GM20431 (cell line): ENCODE data around the gene ARHGAP6.
"Not testable (repeated sequence)": the region's sequence is repeated elsewhere in the genome, so short reads cannot be mapped to it uniquely, and the experiment has no call there.

ENCODE experiments used
- in situ Hi-C: fragments of 300-500 bp; cut with MseI, MboI; formaldehyde crosslinking; loops from one replicate; pipeline ENCODE4 v1.15.0; 2020; ENCODE audit warnings: low sequenced_read_pairs; ENCODE audit not compliant: unreplicated experiment

ARHGAP6 gene

DNA sequence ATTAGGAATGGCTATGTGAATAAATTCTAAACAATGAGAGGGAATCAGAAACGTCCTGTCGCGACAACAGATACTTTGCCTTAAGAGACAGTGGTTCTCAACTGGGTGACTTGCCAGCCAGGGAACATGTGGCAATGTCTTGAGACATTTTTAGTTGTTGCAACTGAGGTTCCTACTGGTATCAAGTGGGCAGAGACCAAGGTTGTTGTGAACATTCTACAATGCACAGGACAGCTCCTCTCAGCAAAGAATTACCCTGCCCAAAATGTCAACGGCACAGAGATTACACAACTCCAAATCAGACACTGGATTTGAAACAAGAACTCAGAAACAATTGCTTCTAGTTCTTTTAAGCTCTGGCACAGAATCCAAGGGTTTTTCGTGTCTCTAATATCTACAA, 128.6 kb downstream of the ARHGAP6 start:
- in situ Hi-C loops: loop anchor here (25.0 kb wide), 2 partner anchors 225 to 400 kb away; partner anchors contain the start of gene MSL3

DNA sequence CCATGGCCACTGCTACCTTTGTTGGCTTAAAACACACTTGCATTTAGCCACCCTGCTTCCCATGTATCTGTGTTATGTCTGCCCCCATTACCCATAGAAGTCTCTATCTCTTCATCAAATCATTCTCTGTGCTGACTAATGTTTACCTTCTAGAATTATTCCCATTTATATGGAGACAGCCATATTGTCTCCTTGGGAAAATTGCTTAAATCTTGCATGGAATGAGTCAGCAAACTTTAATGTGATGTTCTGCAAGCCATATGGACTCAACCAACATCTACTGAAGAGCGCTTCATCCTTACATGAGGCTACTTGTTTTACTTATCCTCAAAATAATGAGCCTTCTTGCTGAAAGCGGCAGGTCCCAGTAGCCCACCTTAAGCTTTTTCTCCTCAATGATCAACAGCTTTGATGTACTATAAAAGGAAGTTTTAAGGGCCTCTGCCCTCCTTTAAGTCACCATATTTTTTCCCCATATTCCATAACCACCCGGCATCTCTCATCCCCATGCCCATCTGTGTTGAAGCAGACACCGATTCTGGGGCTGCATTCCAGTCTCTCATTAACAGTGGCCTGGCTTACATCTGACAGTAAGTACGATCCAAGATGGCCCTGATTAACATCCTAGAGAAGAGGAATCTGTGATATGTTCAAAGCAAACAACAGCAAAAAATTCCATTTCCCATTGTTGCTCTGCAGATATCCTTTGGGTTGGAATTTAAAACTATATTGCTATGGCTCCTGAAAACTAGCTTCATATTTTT, 130.4 kb downstream of the ARHGAP6 start:
- in situ Hi-C loops: loop anchor here (25.0 kb wide), 2 partner anchors 227 to 398 kb away; partner anchors contain the start of gene MSL3

DNA sequence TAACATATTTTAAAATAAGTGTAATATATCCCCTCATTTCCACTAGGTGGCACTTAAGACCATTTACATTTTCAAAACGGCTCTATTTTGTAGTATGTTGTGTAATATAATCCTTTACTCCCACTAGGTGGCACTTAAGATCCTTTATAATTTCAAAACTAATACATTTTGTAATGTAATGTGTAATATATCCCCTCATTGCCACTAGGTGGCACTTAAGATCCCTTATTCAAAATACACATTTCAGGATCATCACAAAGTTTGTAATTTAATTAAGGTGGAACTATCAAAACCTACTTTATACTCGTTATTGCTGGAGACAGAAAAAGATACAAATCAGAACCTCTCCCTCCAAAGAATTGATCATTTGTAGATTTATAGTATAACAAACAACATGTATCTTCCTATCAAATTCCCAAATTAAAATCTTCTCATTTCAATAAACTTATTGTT, 132.5 kb downstream of the ARHGAP6 start:
- in situ Hi-C loops: loop anchor here (25.0 kb wide), 2 partner anchors 229 to 396 kb away; partner anchors contain the start of gene MSL3

DNA sequence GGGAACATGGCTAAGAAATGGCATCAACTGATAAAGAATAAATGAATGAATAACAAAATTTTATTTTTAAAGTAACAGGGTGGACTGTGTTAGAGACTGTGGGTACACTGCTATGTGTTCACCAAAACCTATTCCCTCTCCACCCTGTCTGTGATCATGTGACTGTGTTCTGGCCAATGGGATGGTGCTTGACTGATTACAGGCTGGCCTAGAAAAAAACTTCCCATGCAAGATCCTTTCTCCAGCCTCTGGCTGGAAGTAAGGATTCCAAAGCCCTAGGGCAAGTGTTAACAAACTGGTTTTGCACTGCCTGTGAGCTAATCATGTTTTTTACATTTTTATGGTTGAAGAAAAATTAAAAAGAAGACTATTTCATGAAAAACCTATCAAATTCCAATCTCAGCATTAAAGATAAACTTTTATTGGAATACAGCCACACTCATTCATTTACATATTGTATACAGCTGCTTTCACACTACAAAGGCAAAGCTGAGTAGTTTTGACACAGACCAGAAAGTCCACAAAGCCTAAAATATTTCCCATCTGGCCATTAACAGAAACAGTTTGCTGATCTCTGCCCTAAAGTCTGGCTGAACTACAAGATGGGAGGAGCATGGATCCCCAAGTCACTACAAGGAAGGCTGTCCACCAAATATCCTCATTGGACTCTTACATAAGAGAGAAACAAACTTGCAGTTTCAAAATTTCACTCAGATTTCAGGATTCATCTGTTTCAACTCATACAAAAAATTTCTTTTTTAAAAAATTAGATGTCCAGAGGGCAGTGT, 133.2 kb downstream of the ARHGAP6 start:
- in situ Hi-C loops: loop anchor here (25.0 kb wide), 2 partner anchors 230 to 395 kb away; partner anchors contain the start of gene MSL3

DNA sequence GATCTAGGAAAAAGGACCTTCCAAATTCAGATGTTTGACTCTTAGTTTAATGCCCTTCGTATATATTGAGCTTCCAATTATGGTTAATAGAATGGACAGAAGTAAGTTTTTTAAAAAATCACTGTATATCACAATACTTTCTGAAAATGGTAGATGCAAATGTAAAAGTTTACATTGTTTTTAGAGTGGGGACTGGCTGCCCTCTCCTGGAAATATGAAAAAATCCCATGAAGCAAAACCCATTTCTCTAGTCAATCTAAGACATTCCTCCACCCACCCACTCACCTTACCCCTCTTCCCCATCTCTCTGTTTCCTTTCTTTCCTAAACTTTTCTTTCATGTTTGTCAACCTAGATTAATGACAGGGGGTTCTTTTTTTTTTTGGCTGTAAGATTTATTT, 134.5 kb downstream of the ARHGAP6 start:
- in situ Hi-C loops: loop anchor here (25.0 kb wide), 2 partner anchors 231 to 394 kb away; partner anchors contain the start of gene MSL3

DNA sequence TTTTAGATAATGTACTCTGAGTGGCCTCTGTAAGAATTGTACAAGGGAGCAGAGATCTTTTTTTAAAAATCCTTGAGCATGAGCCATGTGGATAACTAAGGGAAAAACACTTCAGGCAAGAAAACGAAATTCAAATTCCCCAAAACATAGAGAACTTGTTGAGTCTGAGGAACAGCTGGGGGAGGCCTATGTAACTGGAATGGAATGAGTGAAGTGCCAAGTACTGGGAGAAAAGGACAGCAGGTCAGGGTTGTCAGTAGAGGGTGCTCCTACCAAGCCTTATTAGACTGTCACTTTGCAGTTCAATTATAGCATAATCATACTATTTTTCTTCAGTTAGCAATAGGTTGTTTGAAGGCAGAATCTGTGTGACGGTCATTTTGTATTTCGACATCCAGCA, 135.1 kb downstream of the ARHGAP6 start:
- in situ Hi-C loops: loop anchor here (25.0 kb wide), 2 partner anchors 232 to 393 kb away; partner anchors contain the start of gene MSL3

DNA sequence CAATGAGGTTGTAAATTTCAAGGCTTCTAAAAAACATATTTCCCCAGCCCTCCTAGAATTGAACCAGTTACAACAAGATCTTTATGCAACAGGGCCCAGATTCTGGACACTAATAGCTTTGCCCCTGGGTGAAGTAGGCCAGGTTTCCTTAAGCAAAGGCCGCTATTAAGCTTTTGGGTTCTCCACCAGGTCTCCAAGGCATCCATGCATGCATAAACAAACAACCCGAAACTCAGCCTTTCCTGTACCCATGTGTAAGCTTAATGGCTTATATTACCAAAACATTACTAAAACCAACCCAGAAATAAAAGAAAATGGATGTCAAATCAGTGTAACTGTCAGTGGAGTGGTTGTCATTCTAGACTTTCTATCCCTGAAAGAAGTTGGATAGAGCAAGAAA, 137.1 kb downstream of the ARHGAP6 start:
- in situ Hi-C loops: loop anchor here (25.0 kb wide), 2 partner anchors 234 to 391 kb away; partner anchors contain the start of gene MSL3

DNA sequence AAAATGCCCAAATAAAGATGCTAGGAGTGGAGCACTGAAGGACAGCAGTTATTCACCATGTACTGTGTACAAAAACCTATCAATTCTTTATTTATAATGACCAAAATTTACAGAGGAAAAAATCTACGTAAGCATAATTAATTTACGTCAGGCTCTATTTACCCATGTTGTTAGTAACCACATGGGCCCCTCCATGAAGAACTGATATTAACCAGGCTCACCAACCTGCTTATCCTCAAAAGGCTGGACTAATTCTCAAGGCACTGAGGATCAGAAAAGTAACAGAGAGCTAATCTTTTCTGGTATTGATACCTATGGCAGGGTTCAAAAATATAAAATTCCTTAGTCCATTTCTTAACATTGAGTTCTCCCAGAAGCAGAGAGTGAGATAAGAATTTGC, 140.0 kb downstream of the ARHGAP6 start:
- in situ Hi-C loops: loop anchor here (25.0 kb wide), 2 partner anchors 237 to 388 kb away; partner anchors contain the start of gene MSL3

DNA sequence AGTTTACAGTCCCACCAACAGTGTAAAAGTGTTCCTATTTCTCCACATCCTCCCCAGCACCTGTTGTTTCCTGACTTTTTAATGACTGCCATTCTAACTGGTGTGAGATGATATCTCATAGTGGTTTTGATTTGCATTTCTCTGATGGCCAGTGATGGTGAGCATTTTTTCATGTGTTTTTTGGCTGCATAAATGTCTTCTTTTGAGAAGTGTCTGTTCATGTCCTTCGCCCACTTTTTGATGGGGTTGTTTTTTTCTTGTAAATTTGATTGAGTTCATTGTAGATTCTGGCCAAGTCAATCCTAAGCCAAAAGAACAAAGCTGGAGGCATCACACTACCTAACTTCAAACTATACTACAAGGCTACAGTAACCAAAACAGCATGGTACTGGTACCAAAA, 146.5 kb downstream of the ARHGAP6 start:
- in situ Hi-C loops: not testable (repeated sequence)

DNA sequence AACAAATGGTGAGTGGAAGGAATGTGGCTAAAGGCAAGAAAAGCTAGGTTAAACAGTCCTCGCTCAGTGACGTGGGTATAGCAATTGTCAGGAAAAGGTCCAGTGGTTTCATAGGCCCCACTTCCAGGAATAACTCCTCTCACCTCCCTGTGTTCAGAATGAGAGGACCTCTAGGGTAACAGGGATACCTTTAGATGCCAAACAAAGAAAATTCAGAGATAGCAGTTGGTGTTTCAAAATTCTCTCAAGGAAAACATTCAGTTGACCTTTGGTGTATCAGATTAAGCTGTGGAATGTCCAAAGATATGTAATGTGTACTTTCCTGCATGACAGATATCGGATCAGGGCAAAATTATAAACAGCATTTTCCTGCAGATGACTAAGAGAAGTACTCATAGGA, 155.9 kb downstream of the ARHGAP6 start:
- in situ Hi-C loops: no loop called here

DNA sequence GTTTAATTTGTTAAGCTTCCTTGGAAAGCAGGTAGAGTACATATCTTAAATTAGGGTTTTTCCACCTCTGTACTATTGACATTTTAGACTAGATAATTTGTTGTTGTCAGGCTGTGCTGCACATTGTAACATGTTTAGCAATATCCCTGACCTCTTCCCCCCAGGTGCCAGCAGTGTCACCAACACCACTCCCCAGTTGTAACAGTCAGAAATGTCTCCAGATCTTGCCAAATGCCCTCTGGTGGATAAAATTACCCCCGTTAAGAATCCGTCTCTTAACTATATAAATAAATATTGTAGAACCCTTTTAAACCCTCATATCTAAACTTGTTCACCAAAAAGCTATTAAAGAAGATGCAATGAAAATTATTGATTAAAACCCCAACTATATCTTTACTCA, 161.5 kb downstream of the ARHGAP6 start:
- in situ Hi-C loops: no loop called here

DNA sequence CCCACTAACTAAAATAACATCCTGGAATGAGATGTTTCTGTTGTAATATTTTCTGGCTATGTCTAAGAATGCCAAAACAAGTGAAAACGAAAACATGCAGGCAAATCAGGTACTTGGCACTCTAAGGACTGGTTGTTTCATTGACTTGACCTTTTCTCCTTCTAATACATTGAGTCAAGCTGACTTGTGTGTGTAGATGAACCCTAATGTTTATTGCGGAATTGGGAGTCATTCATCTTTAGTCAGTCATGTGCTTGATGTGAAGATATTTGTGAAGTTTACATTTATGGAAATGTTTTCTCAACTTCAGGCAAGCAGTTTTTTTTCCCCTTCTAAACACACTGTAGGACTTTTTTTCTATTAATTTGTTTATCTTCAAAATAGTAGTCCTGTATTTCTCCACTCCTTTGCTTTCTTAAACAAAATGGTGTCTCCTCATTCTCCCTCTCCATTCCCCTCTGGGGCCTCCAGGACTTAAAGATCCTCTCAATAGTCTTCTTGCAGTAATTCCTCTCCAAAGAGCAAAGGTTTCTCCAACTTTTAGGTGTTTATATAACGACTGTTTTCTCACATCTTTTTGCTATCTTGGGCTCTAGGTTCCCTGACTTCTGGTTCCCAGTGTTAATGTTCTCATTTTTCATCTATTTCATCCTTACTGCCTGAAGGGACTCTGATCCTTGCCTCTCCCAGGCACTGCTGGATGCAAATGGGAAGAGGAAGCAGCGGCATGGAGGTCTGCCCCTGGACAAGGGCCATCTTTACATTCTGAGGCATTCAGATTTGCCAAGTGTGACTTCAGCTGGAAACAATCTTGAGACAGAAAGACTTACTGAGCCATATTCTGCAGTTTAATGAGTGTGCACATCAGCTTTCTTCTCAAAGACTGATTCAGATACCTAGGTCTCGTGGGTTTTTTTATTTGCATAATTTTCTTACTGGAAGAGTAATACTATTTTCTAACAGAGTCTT, 166.4 kb downstream of the ARHGAP6 start:
- in situ Hi-C loops: no loop called here

DNA sequence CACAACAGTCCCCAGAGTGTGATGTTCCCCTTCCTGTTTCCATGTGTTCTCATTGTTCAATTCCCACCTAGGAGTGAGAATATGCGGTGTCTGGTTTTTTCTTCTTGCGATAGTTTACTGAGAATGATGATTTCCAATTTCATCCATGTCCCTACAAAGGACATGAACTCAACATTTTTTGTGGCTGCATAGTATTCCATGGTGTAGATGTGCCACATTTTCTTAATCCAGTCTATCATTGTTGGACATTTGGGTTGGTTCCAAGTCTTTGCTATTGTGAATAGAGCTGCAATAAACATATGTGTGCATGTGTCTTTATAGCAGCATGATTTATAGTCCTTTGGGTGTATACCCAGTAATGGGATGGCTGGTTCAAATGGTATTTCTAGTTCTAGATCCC, 174.3 kb downstream of the ARHGAP6 start:
- in situ Hi-C loops: not testable (repeated sequence)

DNA sequence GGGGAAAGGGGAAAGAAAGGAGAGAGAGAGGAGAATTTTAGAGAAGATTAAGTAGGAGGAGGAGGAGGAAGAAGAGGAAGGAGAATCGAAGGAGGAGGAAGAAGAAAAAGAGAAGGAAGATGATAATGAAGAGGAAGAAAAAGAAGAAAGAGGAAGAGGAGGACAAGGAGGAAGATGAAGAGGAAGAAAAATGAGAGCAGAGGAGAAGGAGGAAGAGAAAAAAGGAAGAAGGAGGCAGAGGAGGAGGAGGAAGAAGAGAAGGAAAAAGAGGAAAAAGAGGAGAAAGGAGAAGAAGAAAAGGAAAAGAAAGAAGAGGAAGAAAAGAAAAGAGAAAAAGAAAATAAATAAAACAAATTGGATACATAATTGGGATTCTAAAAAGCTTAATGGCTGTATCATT, 181.4 kb downstream of the ARHGAP6 start:
- in situ Hi-C loops: no loop called here

DNA sequence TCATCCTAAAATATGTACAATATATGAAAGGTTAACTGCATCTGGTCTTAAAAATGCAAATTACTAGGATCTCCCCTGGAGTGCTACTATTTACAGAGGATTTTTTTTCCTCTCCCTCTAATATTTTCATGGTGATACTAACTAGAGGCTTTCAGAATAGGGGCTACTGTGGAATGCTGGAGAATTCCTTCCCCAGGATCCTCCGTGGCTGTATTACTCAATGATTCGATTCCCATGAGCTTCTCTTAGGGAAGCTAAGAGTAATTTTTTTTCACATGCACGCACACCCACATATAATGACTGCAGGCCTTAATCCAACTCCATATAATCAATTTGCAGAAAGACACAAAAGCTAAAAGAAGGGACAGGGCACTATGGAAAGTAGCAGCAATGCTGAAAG, 184.7 kb downstream of the ARHGAP6 start:
- in situ Hi-C loops: no loop called here

DNA sequence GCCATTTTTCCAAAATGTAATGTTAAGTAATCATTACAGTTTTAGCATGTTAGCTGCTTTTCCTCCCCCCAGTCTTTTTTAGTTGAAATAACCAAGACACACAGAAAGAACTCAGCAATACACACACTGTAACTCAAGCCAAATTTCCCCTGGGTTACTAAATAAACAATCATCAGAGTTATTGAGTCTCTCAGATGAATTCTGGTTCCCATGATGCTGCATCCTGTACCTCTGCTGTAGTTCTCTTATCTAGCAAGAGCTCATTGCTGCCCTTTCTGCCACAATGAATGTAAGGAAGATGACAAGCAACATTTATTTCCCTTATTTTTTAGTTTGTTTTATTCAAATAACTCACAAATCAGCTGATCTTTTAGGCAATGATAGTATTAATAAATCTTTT, 185.1 kb downstream of the ARHGAP6 start:
- in situ Hi-C loops: no loop called here

DNA sequence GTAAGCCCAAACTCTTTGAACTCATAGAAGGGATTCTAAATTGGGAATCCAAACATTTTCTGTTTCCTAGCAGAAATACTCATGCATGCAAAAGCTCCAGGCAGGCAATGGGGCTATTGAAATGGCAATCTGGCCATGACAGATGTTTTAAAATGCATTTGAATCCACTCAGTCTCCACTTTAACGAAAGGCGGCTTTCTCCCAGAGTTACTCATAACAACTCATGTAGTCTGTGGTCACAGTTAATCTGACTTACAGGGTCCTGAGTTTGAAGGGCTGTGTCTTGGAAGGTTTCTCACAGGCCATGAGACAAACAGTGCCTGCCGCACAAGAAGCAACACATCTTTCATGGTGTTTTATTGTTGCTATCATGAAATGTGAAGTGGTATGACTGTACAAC, 186.8 kb downstream of the ARHGAP6 start:
- in situ Hi-C loops: no loop called here

DNA sequence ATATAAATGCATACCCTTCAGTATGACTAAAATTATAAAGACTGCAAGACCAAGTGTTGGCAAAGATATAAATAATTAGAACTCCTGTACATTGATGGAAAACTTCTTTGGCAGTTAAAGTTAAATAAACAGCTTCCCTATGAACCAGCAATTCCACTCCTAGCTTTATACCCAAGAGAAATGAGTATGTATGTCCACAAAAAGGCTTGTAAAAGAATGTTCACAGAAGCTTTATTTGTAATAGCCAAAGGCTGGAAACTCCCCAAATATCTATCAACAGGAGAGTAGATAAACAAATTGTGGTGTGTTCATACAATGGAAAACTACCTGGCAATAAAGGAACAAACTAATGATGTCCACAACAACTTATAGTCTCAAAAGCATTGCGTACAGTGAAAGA, 187.7 kb downstream of the ARHGAP6 start:
- in situ Hi-C loops: no loop called here

DNA sequence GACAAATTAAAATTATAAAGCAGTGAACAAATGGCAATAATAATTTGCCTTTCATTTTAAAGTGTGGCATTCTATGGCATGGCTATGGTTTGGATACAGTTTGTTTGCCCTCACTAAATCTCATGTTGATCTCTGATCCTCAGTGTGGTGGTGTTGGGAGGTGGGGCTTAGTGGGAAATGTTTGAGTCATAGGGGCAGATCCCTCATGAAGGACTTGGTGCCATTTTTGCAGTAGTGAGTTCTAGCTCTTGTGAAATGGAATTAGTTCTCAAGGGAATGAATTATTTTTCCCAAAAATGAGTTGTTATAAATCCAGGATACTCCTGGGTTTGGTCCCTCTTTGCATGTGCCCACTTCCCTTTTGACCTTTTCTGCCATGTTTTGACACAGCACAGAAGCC, 191.1 kb downstream of the ARHGAP6 start:
- in situ Hi-C loops: no loop called here

DNA sequence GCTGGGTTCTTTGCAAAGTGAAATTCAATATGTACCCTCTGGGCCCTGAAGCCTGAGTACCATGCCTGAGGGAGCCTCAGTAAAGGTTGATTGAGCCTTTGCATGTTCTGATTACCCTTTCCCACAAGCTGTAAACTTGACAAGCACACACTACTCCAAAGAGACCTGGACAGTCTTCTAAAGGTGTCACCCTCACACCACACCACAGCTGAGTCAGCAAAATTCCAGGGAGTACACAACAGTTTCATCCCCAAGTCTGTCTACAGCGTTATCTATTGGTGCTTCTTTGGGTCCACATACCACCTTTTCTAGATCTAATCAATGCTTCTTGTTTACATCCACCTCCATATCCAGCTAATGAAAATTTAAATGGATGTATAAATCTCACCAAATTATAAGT, 191.7 kb downstream of the ARHGAP6 start:
- in situ Hi-C loops: no loop called here
